Spleen (tissue), 7 donors: ENCODE data around the gene ACYP2.
"Not testable (repeated sequence)": the region's sequence is repeated elsewhere in the genome, so short reads cannot be mapped to it uniquely, and the experiment has no call there.

Source experiments
- CTCF ChIP-seq, 11 experiments: fragments of 200-600 bp in 7 of 11; fragments of 450-650 bp in 4 of 11; sonication (generic) in 4 of 11; IDR thresholded peaks in 8 of 11; conservative IDR thresholded peaks in 3 of 11; 1 replicate in 7 of 11; 2 replicates in 4 of 11; pipeline versions ENCODE4 v1.4.0 to v1.8.0; 2016 to 2021; ENCODE audit warnings: antibody characterized with exemption in 11 of 11, inconsistent platforms in 4 of 11, mild to moderate bottlenecking in 1 of 11
- POLR2A ChIP-seq, 3 donors: fragments of 450-650 bp; IDR thresholded peaks; one replicate each; pipeline ENCODE4 v1.5.1; 2017; ENCODE audit warnings: antibody characterized with exemption in 3 of 3, mild to moderate bottlenecking in 1 of 3
- POLR2AphosphoS5 ChIP-seq, 3 donors: sonication (generic); formaldehyde crosslinking; IDR thresholded peaks; one replicate each; pipeline ENCODE4 v1.5.1; 2017; ENCODE audit warnings: antibody characterized with exemption in 3 of 3
- donor health status: DM: no; HTN: no; CAD: no; lungs with moderate emphysema.
- donor health status: DM: no; HTN: no; CAD: no.
- donor health status: DM: no; HTN: no; CAD: no.

GRCh38 chr2:54294665-54295064 is 179.2 kb downstream of the ACYP2 start:
- not testable (repeated sequence) for TF ChIP-seq POLR2A (IDR thresholded peaks at IDR 0.05); CTCF (IDR thresholded peaks at IDR 0.05 in 8 of 11, conservative IDR thresholded peaks at IDR 0.05 in 3 of 11); POLR2AphosphoS5 (IDR thresholded peaks at IDR 0.05)
